Brain pericyte (primary cell): ENCODE measurements around the gene GAP43.
"Not testable (repeated sequence)": the region's sequence is repeated elsewhere in the genome, so short reads cannot be mapped to it uniquely, and the experiment has no call there.

Experiments used
- DNase-seq: peaks from one replicate; pipeline ENCODE4 v3.0.0-alpha.2; 2012; ENCODE audit warnings: low read depth, low spot score

GAP43 gene

DNA sequence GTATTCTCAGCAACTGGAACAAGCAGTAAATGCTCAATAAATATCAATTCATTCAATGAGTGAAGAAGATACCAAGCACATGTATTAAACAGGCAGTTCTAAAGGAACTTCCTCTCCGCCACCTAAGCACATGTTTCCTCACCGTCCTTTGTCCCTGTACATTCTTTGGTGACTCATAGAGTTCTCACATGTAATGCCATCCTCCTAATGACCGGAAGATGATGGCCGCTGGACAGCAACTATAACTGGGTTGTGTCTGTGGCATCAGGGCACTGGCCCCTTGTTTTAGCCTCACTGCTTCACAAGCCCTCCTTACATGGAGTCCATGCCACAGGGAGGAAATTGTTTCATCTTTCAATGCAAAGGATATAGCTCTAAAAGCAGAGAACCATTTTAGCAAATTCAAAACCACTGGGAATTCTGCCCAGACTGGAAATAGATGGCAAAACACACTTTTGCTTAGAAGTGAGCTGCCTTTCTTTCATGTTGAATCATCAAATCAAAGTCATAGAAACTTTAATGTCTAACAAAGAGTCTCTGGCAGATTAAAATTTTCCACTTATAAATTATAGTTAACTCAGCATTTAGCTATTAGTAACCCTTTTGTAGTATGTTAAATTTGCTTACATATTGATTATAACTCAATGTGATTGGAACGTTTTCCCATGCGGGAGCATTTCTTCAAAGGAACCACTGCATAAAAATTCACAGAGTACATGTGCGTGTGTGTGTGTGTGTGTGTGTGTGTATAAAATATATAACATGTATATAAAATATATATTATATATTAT lies 74.1 kb downstream of the GAP43 start:
- no peak for DNase-seq

DNA sequence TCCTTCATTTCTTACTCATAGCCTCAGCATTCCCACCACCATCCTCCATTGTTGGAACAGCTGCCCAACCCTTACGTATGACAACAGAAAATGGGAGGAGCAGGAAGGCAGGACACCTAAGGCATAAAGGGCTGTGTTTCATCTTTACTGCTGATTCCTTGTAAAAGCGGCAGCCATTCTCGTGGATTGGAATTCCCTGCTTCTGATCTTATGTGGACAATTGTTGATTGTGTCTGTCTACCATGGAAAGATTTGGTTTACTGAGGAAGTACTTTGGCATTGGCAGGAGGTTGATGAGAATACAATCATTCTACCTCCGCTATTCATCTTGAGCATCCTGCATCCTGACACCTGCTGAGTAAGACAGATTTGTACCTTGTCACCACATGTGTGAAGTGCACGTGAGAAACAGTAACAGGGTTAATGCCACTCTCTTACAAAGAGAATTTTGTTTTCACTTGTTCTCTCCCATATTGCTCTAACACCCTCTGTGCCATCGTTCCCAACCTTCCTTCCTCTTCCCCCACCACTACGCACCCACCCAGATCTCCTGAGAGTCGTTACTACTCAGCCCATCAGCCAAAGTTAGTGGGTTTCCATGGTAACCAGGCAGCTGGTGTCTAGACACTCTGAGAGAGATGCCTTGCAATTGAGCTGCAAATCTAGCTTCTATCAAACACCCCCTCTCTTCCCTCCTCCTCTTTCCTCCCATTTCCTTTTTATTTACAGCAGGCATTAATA lies 75.7 kb downstream of the GAP43 start:
- DNase-seq, result no peak

DNA sequence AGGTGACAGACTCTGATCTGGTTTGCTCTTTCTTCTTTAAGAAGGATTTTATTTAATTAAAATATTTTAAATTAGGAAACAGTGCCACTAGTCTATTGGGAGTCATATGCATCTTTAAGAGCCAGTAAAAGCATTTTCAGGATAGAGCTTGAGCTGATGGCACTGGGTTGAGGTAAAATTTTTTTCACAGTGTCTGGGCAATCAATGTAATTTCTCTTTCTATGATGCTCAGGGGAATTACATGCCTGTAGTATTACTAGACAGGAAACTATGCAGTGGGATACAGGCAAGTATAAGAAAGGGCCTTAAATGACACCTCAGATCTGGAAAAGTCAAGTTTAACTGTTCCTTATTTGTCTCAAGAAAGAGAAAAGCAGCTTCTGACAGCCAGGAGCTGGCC lies 76.4 kb downstream of the GAP43 start:
- DNase-seq, result no peak

DNA sequence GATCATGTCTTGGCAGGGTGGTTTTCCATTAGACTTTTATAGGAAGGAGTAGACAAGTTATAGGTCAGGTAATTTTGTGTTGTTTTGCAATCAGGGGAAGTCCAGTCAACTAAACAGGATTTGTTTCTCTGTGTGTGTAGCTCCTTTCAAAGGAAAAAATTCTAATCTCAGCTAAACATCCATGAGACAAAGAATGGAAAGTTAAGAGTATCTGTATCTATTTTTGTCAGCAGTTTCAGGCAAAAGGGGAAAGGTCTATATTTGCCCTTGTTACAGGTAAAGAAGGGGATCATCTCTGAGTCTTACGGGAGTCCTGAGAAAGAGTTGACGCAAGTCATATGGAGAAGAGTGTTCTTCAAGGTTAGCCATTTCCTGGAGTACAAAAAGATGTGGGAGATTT lies 79.3 kb downstream of the GAP43 start:
- no peak for DNase-seq

DNA sequence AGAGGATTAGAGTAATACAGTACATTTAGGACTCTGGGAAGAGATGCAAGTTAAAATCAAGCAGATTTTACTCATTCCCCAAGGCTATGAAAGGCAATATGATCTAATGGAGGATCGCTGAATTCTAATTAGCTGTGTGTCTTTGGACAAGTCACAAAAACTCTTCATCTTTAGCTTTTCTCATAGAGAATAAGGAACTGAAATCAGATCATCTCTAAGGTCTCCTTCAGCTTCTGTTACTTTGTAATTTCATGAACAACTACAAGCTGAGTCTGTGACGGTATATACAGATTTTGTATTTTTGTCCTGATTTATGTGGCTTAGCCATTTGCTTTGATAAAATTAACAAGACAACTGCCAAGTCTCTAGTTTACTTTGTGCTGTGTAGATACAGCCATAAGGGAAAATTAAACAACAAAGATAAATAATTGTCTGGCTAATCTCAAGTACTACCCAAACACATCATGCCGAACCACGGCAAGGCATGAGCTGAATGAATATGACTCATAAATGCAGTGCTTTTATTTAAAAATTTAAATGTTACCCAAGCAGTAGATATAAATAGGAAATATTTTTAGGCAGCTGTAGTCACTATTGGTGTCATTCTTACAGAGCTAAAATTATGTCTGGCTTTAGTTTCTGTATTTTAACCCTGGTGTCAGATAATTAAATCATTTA lies 81.5 kb downstream of the GAP43 start:
- DNase-seq, result no peak

DNA sequence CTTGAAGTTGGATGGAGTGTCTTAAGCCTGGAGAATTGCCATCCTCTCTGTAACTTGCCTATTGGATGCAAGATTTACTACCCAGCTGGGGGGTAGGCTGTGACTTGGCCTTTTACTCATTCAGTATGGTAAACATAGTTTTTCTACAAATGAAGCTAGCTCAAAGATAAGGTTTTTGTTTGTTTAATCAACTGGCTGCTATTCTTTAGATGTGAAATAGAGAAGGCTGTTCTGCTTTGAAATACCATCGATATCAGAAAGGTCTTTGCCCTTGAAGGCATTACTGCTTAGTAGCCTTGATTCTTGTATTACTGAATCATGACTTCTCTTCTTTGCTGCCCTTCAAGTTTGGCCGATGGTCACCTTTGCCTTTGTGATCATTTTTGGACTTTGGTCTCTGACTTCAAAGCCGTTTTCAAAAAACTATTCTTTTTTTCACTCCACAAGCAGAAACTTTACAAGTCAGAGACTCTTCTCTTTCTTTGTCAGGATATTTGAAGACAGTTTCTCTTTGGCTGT lies 83.1 kb downstream of the GAP43 start:
- no peak for DNase-seq

DNA sequence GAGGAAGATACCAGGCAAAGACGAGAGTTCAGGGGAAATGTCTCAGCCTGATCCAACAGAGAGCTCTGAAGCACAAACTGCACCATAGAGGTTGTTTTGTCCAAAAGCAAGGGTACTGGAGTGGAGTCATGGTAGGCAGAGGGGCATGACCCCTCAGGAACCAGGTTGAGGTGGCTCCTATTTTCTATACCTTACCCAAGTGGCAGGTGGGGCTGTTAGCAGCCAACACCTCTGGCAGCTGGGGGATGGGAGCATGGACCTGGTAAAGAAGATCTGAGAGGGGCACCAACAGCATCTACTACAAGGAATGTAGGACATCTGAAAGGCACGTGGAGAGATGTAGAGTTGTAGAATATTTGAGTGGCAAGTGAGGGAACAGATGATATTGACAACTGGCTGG lies 85.2 kb downstream of the GAP43 start:
- DNase-seq, result no peak

DNA sequence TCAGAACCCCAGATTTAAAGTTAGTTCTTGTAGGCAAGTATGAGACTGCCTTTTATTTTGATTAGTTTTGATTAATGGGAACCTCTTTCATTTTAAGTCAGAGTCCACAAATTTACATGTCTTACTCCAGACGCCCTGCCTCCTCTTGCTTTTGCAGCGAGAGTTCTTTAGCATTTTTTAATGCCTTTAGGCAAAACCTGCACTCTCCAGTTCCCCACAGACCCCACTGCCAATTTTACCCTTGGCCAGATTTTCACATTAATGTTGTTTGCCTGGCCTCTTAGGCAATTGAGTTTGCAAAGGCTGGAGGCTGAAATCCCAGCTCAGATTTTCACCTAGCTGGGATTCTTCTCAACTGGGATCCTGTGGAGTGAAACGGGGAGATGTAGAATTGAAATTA lies 85.8 kb downstream of the GAP43 start:
- no peak for DNase-seq

DNA sequence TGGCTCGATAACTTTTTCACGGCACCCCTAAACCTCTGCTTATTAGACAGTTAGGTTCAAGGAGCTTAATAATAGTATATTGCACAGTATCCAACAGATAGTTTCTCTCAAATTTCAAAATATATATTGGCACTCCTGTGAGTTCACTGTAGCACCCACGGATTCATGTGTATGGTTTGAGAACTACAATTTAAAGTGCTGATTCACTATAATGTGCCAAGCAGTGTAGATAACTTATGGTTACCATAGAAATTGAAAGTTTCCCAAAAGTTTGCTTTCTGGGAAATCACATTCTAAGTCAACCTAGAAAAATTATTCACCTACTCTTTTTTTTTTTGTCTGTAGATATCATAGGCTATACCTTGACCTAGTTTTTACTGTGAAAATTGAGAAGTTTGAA lies 86.6 kb downstream of the GAP43 start:
- no peak for DNase-seq

DNA sequence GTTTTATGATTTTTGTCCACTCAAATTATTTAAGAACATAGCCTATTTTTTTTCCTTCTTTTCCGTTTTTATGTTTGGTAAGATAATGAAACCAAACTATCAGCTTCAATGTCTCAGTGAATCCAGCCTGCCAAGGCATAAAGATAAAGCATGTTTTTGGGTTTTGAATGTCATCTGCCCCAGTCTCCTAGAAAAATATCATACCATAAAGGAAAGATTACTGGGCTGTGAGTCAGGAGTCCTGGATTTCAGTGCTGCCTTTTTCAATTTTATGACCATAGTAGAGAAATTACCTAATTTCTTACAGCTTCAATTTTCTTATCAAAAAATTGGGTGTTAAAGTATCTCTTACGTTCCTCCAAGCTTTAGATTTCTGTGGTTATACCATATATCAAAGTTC lies 87.5 kb downstream of the GAP43 start:
- no peak for DNase-seq

DNA sequence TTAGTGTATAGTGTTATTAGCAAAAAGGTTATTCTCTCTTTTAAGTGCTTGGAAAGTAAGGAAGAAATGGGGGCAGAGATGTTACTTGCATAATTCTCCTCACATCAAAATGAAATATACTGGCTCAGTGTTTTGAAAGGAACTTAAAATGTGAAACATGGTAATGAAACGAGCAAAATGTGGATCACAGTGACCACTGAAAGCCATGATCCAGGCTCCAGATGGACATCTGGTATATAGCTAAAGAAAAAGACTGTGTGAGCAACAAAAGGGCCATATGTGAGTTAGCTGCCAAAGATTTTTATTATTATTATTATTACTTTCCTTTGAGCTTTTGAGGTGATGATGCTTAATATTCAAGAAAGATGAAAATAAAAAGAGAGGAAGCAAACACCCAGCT lies 89.6 kb downstream of the GAP43 start:
- no peak for DNase-seq

DNA sequence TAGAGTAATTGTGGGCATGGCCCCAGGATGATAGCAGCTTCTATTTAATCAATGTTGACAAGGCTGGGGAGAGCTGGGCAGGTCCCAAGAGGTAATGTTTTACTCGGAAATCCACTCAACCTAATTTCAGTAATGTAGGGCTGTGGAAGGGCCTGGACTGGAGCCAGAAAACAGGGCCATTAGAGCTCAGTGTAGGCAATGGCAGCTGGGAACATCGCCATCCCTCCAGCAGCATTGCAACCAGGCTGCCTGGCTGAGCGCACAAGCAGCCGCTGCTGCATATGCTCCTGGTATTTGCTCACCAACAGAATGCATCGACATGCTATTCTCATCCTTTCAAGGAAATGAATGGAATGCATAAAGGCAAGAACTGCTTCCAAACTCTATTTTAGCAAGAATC lies 90.0 kb downstream of the GAP43 start:
- DNase-seq, result no peak

DNA sequence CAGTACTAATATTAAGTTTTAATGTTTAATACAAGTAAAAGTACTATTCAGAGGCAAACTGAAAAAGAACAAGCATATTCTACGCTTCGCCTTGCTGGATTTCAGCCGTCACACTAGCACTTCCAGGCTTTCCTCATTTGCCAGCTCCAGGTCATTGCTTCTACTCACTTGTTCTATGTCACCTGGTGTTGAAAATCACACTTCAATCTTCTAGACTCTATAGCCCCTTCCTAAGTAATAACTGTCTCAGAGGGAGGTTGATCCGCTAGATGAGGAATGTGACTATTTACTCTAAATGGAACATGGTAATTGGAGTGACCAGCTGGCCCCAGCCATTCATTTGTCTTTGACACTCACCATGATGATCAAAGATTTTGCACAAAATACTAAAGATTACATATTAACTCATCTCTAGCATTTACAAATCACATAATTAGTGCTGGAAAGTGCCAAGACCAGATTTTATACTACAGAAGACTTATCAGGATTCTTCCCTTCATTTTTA lies 92.0 kb downstream of the GAP43 start:
- DNase-seq, result no peak

DNA sequence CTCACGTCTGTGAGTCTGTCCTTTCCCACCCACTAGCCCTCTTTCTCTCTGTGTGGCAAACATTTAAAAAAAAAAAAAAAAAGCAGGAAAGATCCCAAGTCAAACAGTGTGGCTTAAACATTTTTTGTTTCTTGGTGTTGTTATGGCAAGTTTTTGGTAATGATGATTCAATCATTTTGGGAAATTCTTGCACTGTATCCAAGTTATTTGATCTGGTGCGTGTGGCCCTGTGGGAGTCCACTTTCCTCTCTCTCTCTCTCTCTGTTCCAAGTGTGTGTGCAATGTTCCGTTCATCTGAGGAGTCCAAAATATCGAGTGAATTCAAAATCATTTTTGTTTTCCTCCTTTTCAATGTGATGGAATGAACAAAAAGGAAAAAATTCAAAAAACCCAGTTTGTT lies 97.7 kb downstream of the GAP43 start:
- no peak for DNase-seq

DNA sequence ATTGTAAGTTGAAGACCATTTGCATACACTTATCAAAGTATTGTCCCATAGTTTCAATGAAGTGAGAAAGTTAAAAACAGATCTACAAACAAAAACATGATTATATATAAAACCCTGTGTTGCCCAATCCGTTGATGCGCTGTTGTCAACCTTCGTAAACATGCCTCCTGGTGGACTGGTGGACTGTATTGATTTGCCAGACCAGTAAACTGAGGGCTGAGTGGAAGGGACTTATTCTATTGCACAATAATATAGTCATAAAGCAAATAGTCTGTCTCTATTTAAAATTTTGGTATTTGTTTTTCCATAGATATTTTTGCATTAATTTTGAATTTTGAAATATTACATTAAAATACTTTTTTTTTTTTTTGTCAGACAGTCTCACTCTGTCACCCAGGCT lies 102.5 kb downstream of the GAP43 start:
- DNase-seq, result no peak

DNA sequence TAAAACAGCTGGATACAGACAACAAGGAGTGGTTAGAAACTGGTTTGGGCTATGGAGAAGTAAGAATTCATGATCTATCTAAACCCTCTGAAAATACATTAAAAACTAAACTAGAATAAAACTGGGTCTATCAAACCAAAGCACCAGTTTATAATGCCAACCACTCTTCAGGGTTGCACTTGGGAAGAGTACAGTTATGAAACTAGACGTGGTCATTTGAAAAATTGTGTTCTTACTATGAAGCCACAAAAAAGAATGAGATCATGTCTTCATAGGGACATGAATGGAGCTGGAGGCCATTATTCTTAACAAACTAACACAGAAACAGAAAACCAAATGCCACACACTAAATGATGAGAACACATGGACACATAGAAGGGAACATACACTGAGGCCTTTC lies 103.8 kb downstream of the GAP43 start:
- no peak for DNase-seq

DNA sequence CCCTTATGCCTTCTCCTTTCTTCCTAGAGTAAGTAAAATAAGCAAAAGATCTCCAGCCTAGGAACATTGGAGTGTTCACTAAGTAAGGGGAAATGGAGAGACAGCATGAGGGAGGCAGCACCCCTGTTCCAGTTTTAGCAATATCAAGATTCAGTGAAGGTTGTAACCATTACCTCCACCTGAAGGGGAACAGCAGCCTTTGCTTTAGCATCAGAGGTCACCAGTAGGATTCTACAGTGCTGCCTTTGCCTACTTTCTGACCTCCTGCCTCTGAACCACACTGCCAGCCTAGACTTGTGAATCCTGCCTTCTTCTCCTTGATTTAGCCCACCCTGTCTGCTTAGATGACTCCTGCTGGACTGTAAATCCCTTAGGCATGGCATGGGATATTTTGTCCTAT lies 104.7 kb downstream of the GAP43 start:
- DNase-seq, result no peak

DNA sequence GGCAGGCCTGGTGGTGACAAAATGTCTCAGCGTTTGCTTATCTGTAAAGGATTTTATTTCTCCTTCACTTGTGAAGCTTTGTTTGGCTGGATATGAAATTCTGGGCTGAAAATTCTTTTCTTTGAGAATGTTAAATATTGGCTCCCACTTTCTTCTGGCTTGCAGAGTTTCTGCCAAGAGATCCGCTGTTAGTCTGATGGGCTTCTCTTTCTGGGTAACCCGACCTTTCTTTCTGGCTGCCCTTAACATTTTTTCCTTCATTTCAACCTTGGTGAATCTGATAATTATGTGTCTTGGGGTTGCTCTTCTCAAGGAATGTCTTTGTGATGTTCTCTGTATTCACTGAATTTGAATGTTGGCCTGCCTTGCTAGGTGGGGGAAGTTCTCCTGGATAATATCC lies 113.0 kb downstream of the GAP43 start:
- DNase-seq, result not testable (repeated sequence)

DNA sequence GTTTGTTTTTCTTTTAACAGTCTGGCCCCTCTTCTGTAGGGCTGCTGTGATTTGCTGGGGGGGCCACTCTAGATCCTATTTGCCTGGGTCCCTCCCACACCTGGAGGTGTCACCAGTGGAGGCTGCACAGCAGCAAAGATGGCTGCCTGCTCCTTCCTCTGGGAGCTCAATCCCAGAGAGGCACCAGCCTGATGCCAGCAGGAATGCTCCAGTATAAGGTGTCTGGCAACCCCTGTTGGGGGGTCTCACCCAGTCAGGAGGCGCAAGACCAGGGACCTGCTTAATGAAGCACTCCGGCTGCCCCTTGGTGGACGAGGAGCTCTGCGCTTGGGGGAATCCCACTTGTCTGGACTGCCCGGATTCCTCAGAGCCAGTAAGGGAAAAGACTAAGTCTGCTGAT lies 118.3 kb downstream of the GAP43 start:
- DNase-seq, result no peak

DNA sequence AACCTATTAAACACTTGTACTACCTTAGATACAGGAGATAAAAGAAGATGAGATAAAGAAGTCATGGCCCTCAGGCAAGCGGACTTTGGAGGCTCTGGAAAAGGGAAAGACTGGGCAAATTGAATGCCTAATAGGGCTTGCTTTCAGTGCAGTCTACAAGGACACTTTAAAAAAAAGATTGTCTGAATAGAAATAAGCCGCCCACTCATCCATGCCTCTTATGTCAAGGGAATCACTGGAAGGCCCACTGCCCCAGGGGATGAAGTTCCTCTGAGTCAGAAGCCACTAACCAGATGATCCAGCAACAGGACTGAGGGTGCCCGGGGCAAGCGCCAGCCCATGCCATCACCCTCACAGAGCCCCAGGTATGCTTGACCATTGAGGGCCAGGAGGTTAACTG lies 121.2 kb downstream of the GAP43 start:
- DNase-seq, result not testable (repeated sequence)

DNA sequence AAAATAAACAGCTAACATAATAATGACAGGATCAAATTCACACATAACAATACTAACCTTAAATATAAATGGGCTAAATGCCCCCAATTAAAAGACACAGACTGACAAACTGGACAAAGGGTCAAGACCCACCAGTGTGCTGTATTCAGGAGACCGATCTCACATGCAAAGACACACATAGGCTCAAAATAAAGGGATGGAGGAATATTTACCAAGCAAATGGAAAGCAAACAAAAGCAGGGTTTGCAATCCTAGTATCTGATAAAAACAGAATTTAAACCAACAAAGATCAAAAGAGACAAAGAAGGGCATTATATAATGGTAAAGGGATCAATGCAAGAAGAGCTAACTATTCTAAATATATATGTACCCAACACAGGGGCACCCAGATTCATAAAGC lies 129.7 kb downstream of the GAP43 start:
- not testable (repeated sequence) for DNase-seq

DNA sequence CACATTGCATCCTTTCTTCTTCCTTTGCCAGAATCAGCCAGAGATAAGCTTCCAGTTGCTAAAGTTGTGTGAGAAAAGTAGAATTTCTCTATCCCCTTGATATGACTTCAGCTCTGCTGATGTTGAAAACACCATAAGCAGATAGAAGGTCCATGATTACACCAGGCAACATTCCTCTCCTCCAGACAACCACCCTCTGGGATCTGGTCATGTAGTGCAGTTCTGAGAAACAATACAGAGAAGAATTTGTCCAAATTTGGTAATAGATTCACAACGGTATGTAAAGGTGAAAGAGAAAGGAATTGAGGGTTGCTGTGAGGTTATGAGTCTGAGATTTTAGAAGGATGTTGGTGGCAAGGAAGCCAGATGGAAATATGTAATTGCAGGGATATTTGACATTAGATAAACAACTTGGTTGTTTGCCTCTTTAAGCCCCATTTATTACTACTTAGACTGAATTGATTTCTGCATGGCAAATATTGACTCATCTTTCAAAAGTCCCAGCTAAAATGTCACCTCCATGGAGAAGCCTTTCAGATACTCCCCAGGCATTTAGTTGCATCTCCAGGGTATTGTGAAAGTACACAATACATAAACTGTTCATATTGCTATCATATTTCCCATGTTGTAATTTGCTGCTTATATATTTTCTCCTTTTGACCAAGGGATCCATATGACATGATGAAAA lies 134.9 kb downstream of the GAP43 start:
- DNase-seq, result no peak
